Stimulated activated CD8-positive, alpha-beta memory T cell treated with anti-CD3 and anti-CD28 coated beads, Interleukin-15, amount 100 ng/mL, for 1 hour (primary cell): ENCODE measurements around the gene HNRNPA1.
"Not testable (repeated sequence)": the region's sequence is repeated elsewhere in the genome, so short reads cannot be mapped to it uniquely, and the experiment has no call there.

ENCODE experiments used
- DNase-seq: peaks from one replicate; pipeline ENCODE4 v3.0.0-alpha.2; 2020; ENCODE audit warnings: low read depth

The HNRNPA1 gene

DNA sequence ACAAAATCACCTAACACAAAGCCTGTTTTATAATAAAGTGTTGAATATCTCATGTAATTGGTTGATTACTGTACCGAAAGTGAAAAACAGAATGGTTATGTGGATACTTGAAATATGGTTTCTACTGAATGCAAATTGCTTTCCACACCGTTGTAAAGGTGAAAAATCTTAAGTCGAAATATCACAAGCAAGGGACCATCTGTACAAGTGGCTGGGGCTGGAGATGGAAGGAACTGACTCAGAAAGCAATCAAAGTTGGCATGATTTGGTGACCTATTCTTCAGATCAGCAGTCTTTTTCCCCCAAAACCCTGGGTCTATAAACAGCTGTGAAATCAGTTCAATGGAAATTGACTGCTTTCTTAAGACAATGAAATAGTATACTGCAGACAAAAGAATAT is 4.2 kb upstream of the HNRNPA1 start:
- DNase-seq: no peak

DNA sequence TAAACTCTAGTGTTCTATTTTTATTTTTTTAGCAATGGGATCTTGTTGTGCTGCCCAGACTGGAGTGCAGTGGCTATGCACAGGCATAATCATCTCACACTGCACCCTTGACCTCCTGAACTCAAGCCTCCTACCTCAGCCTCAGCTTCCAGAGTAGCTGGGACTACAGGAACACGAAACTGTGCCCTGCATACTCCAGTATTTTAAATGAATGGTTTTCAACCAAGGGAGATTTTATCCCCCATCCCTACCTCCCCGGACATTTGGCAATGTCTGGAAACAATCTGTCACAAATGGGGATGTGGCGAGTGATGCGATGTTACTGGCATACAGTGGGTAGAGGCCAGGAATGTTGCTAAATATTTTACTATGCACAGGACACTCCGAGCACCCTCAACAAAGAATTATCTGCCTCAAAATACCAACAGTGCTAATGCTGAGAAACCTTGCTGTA is 2.7 kb upstream of the HNRNPA1 start:
- no peak for DNase-seq

DNA sequence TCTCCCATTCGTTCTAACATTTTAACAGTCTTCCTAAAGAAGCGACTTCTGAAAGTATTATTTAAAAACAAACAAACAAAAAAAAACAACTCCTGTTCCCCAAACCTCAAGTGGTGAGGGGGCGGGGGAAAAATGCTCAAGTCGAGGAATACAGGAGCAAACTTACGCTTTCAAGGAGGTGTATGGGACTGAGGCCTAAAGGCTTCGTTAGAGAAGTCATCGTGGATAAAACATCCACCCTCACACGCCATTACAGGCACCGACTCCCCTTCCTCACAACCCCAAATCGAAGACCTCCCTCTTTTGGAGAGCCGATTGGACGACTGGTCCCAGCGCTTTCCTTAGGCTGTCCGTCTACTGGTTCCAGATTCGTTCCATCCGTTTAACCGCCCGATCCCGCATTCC is 1.3 kb upstream of the HNRNPA1 start:
- DNase-seq: no peak

DNA sequence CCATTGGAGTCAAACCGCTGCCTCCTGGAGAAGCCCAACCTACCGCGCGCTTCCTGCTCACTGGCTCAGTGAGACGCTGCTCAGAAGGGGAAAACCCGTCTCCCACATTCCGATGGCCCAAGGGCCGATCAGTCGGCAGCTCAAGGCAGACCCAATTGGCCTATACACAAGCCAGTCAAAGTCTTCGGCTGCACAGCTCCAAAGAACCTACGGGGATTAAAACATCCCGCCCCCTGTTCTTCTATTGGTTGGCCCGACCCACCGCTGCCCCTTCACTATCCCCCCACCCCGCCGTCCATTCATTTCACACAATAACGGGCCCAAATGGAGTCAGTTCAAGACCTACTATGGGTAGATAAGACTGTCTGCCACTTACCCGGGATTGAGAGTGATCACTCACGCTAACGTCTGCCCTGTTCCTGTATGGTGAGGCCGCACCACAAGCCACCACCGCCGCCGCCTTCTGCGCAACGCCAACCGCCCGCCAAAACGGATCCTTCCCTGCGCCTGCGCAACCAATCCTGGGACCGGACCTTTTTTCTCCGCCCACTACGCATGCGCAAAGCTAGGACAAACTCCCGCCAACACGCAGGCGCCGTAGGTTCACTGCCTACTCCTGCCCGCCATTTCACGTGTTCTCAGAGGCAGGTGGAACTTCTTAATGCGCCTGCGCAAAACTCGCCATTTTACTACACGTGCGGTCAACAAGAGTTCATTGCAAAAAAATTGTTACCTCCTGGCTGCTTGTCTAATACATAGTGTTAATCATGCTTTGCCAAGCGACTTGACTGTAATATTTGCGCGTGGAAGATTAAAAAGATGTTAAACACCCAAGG is 676 bp upstream of the HNRNPA1 start, which contains the start of gene CBX5:
Gene CBX5 (minus strand): TSS at position 491 of the 836 bp plus-strand sequence. CDS start 22,472 bp downstream, outside the sequence.
- DNase-seq: peak; percentile 99

DNA sequence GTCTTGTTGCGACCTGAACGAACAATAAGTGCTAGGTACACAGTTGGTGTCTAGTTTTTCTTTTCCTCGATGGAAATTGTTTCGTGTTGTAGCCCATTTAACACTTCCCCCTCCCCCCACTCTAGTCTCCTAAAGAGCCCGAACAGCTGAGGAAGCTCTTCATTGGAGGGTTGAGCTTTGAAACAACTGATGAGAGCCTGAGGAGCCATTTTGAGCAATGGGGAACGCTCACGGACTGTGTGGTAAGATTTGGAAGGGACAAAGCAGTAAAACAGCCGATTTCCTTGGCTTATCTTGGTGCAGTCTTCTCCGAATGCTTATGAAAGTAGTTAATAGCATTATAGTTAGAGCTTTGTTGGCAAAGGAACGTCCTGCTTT is 724 bp downstream of the HNRNPA1 start:
- DNase-seq: not testable (repeated sequence)

DNA sequence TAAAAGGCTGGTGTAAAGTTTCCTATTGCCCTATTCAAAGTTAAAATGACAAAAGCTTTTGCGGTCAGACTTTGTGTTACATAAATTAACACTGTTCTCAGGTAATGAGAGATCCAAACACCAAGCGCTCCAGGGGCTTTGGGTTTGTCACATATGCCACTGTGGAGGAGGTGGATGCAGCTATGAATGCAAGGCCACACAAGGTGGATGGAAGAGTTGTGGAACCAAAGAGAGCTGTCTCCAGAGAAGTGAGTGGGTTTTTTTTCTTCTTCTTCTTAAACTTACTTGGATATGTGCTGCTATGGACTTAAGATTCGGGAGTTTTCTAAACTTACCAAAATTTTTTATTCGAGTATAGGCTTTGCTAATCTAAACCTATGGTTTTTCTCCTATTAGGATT is 1.2 kb downstream of the HNRNPA1 start:
- DNase-seq: not testable (repeated sequence)

DNA sequence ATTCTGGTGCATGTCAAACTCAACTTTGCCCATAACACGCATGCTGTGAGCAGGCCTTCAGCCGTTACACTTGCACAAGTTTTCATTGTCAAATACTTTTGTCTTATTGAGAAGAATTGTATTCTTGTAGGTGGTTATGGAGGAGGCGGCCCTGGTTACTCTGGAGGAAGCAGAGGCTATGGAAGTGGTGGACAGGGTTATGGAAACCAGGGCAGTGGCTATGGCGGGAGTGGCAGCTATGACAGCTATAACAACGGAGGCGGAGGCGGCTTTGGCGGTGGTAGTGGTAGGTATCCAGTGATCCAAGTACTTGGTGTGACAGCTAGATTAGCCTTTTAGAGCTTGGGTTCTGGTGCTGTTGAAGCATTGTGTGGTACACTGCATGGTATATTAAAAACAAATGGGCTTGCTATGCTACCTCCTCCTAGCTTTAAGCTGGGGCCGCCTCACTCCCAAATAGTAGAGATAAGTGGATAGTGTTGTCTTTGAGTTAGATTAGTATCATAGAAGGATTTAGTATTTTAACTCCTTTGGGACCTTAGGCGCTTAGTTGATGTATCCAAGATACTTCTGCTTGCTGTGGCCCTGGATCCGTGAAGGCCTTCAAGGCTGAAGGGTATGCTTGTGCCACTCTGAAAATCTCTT is 2.5 kb downstream of the HNRNPA1 start:
- no peak for DNase-seq

DNA sequence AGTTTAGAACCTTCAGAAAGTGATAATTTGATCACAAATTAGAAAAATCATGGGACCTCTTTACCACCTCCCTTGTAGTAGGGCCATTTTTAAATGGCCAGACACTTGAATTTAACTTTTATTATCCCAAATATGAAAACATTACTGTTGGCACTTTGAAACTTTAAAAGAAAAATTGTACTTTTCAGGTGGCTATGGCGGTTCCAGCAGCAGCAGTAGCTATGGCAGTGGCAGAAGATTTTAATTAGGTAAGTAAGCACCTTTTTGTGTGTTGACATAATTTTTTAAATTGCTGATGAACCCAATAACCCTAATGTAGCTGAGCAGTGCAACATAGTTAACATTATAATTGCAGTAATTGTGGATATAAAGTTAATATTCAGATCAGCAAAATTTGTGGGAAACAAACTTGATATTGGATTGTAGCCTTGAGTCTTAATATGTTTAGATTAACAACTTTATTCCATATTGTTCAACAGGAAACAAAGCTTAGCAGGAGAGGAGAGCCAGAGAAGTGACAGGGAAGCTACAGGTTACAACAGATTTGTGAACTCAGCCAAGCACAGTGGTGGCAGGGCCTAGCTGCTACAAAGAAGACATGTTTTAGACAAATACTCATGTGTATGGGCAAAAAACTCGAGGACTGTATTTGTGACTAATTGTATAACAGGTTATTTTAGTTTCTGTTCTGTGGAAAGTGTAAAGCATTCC is 3.7 kb downstream of the HNRNPA1 start:
- not testable (repeated sequence) for DNase-seq

DNA sequence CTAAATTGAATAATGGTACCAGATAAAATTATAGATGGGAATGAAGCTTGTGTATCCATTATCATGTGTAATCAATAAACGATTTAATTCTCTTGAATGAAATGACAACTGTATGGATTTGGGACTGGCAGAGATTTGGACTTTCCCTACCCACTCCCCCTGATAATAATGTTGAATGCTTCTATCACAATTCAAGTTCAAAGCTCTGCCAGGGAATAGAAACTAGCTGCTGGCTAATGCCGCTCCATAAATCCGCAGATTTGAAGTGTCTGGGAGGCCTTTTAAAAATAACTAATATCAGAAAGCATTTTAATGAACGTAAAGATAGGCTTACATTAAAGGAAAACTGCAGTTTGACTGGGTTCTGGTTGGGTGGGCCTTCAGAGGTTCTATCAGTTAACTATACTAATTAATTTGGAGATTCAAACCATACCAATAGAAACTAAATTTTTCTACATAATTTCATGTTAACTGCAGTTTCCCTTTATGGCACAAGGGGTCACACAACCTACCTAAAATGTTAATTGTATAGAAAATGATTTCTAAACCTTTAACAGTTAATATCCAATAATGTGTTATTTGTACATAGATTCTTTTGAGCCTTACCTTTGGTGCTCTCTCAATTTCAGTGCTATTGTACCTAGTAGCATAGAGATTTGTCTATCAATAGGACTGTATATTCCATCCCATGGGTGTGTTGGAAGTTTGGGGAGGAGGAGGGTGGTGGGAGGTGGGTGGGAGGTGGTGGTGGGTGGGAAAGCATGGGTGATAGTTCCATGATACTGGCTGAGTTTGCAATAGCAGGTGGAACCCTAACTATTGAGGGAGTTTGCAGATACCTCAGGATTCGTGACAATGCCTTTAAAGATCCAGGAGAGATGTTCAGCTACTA is 4.9 kb downstream of the HNRNPA1 start:
- no peak for DNase-seq

DNA sequence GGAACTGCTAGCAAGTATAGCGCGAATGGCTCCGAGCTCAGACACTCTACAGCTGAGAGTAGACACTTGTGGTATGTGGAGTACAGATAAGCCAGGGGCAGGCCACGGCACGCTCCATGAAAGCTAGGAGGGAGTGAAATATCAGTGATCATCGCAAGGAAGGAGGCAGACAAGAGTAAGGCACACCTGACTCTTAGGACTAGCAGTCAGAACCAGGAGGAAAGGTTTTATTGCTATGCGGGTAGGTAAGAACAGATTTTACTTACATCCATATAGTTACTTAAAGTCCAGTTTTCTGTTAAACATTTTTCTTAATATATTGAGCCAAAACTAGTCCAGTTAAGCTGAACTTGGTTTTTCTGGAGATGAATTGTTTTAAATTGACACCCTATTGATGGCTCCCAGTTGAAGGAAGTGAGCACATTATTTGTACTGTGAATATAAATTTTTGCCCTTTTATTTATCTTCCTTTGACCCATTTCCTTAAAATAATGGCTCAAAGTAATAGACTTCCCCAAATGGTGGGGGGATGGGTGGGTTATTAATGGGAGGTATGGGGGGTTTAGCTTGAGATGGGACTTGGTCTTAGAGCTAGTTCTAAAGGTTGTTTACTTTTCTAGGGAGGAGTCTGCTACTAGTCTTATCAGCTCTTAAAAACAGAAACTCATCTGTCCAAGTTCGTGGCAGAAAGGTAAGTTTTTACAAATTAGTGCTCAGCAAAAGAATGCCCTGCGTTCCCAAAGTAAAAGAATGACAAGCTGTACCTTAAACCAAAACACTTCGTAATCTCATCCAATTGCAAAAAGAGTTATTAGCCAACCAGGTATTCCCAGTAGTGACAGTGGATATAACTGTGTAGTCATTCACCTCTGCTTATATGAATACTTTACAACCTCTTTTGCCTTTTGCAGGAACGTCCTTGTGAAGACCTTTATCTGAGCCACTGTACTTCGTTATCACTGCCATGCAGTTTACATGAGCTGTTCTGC is 5.8 kb downstream of the HNRNPA1 start:
- DNase-seq: no peak

DNA sequence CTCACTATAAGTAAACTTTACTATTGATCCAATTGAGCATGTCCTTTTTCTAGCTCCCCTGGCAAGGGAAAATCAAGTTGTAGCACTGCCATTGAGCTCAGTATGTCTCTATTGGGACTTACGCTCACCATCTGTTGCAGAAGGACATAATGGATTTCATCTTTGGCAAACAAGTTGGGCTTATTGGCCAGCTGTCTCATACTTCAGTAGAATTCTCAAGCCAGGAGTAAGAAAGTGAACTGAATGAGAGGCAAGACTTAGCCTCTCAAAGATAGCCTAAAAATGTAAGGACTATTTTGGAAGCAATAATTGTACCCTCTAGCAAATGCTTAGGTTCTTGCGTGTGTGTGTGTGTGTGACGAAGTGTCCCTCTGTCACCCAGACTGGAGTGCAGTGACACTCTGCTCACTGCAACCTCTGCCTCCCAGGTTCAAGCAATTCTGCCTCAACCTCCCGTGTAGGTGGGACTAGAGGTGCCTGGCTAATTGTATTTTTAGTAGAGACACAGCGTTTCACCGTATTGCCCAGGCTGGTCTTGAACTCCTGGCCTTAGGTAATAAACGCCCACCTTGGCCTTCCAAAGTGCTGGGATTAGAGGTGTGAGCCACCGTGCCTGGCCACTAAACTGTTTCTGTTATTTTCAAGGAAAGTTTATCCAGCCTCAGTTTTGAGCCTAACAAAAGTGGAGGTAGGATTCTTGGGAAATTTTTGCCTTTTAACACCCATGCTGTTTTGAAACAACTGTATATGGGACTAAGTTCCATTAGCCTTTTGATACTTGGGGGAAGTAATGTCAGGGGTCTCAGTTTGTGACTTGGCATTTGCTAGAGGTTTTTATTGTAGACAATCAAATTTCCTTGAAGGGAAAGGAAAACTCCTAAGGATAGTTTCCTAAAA is 7.0 kb downstream of the HNRNPA1 start:
- no peak for DNase-seq

DNA sequence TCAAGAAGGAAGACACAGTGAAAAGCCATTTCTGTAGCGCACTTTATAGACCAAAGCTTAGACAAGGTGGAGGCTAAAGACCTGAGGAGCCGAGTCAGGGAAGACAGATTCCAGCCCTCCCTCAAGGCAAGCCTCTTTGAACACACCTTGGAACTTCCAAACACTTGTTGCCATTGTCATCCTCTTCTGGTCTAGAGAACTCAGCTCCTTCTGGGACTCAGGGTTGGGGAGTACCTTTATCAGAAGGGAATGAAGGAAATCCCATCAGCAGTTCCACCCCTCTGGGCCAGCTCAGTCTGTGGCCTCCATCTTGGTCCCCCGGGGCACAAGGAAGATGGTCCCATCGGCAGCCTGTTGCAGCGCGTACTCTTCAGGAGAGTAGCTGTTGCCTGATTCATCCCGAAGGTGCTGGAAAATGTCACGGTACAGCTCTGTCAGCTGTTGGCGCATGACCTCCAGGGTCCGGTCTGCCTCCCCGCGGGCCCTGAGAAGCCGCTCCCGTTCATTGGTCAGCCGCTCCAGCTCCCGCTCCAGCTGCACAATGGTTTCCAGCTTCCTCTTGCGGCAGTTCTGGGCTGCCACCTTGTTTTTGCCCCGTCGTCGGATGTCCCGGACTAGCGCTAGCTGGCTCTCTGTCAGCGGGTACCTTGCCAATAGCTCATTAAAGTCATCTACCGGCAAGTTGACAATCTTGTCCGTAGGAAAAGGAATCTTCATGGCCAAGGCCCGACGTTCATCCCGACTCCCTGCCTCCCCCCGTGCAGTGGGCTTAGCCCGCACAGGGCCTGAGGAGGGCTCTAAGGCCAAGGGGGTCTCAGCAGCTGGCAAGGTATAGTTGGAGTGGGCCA is 11.8 kb downstream of the HNRNPA1 start:
- DNase-seq: no peak

DNA sequence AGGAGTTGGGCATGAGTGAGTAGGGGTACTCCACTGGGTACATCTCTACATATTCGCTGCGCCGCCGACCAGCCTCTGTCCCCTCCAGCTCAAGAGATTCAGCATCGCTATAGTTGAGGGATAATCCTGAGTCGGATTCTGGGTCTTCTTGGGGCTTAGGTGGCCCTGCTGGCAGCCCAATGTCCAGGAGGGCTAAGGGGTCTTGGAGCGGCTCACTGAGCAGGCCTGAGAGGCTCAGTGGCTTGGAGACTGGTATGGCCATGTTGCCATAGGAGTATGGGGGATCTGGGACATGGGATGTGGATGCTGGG is 12.4 kb downstream of the HNRNPA1 start:
- no peak for DNase-seq

DNA sequence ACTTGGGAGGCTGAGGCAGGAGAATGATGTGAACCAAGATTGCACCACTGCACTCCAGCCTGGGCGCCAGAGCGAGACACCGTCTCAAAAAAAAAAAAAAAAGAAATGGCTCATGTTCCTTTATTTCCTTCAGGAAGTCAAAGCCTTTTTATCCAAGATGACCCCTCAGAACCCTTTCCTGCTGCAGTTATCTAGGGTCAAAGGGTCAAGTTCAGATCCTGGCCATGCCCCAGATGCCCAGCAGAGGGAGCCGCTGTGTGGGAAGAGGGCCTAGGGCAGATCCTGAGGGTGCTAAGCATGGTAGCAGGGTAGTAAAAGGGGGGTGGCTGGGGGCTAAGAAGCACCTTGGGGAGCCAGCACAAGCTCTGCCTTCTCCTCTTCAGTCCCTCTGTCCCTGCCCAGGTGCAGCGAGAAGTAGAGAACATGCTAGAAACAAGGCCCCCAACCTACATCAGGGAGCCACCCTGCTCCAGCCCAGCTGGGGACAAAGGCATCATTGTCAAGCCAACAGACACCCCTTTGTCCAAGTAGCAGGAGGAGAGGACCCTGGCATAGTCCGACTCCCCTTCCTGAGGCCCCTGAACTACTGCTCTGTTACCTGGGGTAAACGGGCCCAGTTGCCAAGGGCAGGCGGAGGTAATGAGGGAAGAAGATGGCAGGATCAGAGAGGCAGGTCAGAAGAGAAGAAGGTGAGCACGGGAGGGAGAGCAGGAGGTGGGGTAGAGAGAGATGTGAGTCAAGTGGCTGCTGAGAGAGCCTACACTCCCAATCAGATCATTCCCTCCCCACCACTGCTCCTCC is 13.8 kb downstream of the HNRNPA1 start:
- DNase-seq: peak; percentile 18

DNA sequence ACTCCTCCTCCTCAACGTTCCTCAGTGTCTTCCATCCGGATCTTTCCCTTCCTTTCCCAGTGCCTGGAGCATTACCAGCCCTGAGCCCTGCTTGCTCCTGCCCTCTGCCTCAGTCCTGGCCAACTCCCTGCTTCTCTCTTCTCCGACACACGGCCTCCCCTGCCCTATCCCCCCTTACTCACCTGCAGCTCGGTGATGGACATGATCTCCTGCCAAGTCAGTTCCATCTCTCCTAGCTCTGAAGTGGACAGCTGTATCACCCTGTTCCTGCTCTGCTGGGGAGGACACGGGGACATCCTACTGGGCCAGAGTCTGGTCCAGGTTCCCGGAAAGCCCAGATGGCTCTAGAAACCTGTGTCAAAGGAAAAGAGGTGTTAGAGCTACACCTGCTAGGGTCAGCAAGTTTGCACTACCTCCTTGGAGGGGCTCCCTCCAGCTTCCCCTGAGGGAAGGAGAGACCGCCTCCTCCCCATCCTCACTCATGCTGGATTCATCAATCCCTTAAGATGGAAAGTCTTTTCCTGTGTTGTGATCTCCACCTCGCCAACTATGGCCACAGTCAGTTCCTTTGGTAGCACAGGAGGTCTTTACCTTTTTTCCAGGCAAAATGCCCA is 14.5 kb downstream of the HNRNPA1 start:
- DNase-seq: no peak

DNA sequence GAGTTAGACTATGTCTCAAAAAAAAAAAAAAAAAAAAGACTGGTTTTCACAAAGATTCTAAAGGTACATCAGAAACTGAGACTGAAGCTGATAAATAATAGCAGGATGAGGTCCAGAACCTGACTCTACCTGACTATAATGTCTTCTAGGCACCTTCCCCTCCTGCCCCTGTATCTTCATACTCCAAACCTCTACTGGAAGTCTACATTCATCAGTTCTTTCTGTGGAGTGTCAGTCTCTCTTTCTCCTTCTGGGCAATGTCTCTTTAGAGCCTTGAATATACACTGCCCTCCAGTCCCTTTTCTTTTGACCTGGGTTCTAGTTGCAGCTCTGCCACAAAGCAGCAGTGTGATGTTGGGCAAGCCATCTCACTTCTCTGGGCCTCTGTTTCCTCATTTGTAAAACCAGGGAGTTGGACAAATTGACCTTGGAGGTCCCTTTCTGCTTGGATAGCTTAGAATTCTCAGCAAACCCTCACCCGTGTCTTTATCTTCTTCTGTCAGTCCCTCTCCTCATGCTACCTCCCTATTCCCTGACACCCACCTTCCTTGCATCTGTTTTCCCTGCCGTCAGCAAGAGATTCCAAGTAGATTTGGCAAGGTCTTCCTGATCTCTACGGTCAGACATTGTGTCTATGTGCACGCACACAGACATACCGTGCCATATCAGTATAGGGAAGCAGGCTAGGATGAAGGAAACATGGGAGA is 16.0 kb downstream of the HNRNPA1 start:
- no peak for DNase-seq

DNA sequence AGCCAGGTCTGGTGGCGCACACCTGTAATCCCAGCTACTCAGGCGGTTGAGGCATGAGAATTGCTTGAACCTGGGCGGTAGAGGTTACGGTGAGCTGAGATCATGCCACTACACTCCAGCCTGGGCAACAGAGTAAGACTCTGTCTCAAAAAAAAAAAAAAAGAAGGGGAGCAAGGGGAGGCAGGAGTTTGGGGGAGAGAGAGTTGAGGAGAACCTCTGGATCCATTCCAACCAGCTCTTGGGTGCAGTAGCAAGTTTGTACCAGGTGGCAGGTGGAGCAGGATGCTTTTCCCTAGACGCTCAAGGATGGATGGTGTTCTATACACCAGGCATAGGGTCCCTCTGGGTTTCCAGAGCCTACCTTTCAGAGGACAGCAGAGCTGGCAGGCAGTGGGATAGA is 18.4 kb downstream of the HNRNPA1 start:
- no peak for DNase-seq
